Measurements from ENCODE around the gene KCNMB4.

- TF ChIP-seq POLR2A (IDR thresholded peaks at IDR 0.05) (no peak), EP300 (IDR thresholded peaks at IDR 0.05; ENCODE audit: low read depth) (no peak)
Observed at GRCh38 chr12:70383886-70384285, 17.8 kb downstream of the KCNMB4 start.

Measured in transverse colon (tissue), 1 donor.